Measurements from ENCODE around the gene FGD5. TPM values are rescaled to one million over a fixed set of nuclear protein-coding genes. Genes with fewer than 3 reads are reported as not detected.
"Not testable (repeated sequence)": the region's sequence is repeated elsewhere in the genome, so short reads cannot be mapped to it uniquely, and the experiment has no call there.

The FGD5 gene
- total RNA-seq, 6 experiments from 2014 or later, result not detected

- no peak overlapping the region for H3K4me3 Mint-ChIP-seq
- no peaks in the 10 kb centered on the region for H3K9me3 Mint-ChIP-seq
- no peak overlapping the region for H3K27ac Mint-ChIP-seq
- peaks cover 38% of the 10 kb centered on the region for H3K27me3 Mint-ChIP-seq (ENCODE audit: insufficient read depth)
- H3K36me3 Mint-ChIP-seq (ENCODE audit: low read depth), result no peaks in the 10 kb centered on the region
- H3K4me1 Mint-ChIP-seq (ENCODE audit: low read depth), result no peaks in the 10 kb centered on the region
- no peak for DNase-seq
- TF ChIP-seq CTCF (IDR thresholded peaks at IDR 0.05), result no peak
Observed at GRCh38 chr3:14897266-14897665, 78.5 kb downstream of the FGD5 start.

GRCh38 chr3:14898929-14899328 lies 80.2 kb downstream of the FGD5 start:
- Mint-ChIP-seq H3K9me3 (no peaks in the 10 kb centered on the region), H3K36me3 (ENCODE audit: low read depth) (no peaks in the 10 kb centered on the region), H3K4me3 (no peak overlapping the region), H3K27me3 (ENCODE audit: insufficient read depth) (peaks cover 41% of the 10 kb centered on the region), H3K27ac (no peak overlapping the region), H3K4me1 (ENCODE audit: low read depth) (no peaks in the 10 kb centered on the region)
- no peak for TF ChIP-seq CTCF (IDR thresholded peaks at IDR 0.05)
- DNase-seq, result no peak

- peaks cover 3% of the 10 kb centered on the region for H3K36me3 Mint-ChIP-seq (ENCODE audit: low read depth)
- no peak for TF ChIP-seq CTCF (IDR thresholded peaks at IDR 0.05)
- H3K27ac Mint-ChIP-seq, result no peak overlapping the region
- H3K27me3 Mint-ChIP-seq (ENCODE audit: insufficient read depth), result peaks cover 39% of the 10 kb centered on the region
- H3K9me3 Mint-ChIP-seq, result peaks cover 3% of the 10 kb centered on the region
- H3K4me3 Mint-ChIP-seq, result no peak overlapping the region
- no peaks in the 10 kb centered on the region for H3K4me1 Mint-ChIP-seq (ENCODE audit: low read depth)
- DNase-seq, result no peak
Observed at GRCh38 chr3:14899993-14900618, 81.3 kb downstream of the FGD5 start.

- no peak for TF ChIP-seq CTCF (IDR thresholded peaks at IDR 0.05)
- H3K36me3 Mint-ChIP-seq (ENCODE audit: low read depth), result peaks cover 13% of the 10 kb centered on the region
- no peaks in the 10 kb centered on the region for H3K4me1 Mint-ChIP-seq (ENCODE audit: low read depth)
Observed at GRCh38 chr3:14900881-14901873, 82.4 kb downstream of the FGD5 start.

GRCh38 chr3:14902719-14903118 lies 84.0 kb downstream of the FGD5 start:
- DNase-seq, result no peak
- Mint-ChIP-seq H3K27me3 (ENCODE audit: insufficient read depth) (peaks cover 38% of the 10 kb centered on the region), H3K36me3 (ENCODE audit: low read depth) (peaks cover 13% of the 10 kb centered on the region), H3K9me3 (peaks cover 12% of the 10 kb centered on the region), H3K4me3 (no peak overlapping the region), H3K27ac (no peak overlapping the region), H3K4me1 (ENCODE audit: low read depth) (no peaks in the 10 kb centered on the region)
- TF ChIP-seq CTCF (IDR thresholded peaks at IDR 0.05), result no peak

More at GRCh38 chr3:14900881-14901873, 82.4 kb downstream of the FGD5 start:
- no peak overlapping the region for H3K27ac Mint-ChIP-seq
- no peak overlapping the region for H3K4me3 Mint-ChIP-seq
- peaks cover 12% of the 10 kb centered on the region for H3K9me3 Mint-ChIP-seq
- DNase-seq, result no peak
- H3K27me3 Mint-ChIP-seq (ENCODE audit: insufficient read depth), result peaks cover 36% of the 10 kb centered on the region

GRCh38 chr3:14903501-14903900 lies 84.7 kb downstream of the FGD5 start:
- H3K4me3 Mint-ChIP-seq; H3K4me1 Mint-ChIP-seq (ENCODE audit: low read depth); H3K27ac Mint-ChIP-seq; DNase-seq: not testable (repeated sequence)
- peaks cover 13% of the 10 kb centered on the region for H3K36me3 Mint-ChIP-seq (ENCODE audit: low read depth)
- peaks cover 31% of the 10 kb centered on the region for H3K27me3 Mint-ChIP-seq (ENCODE audit: insufficient read depth)
- H3K9me3 Mint-ChIP-seq, result peaks cover 12% of the 10 kb centered on the region

Measured in HFFc6 (cell line).